Adrenal gland (tissue), 12 donors: Measurements from ENCODE around the gene CCDC3. TPM values are rescaled to one million over a fixed set of nuclear protein-coding genes. Genes with fewer than 3 reads are reported as not detected.

Experiments used
- DNase-seq, 7 donors: peaks; one replicate each; pipeline ENCODE4 v3.0.0-alpha.2; 2019 to 2020
- H3K27ac ChIP-seq, 5 donors: fragments of 200-600 bp; sonication (generic) in 4 of 5; 1 replicate in 3 of 5; 2 replicates in 2 of 5; pipeline versions ENCODE4 v1.5.1 to v1.8.0; 2016 to 2020; ENCODE audit warnings: mild to moderate bottlenecking in 1 of 5
- H3K27me3 ChIP-seq: fragments of 200-600 bp; 2 replicates; pipeline ENCODE4 v1.8.0; 2021
- H3K36me3 ChIP-seq, 2 donors: fragments of 200-600 bp; replicated peaks in 1 of 2; 1 replicate in 1 of 2; 2 replicates in 1 of 2; pipeline versions ENCODE4 v1.5.1 to v1.8.0; 2018 to 2022
- H3K4me1 ChIP-seq, 2 donors: fragments of 200-600 bp; replicated peaks in 1 of 2; 1 replicate in 1 of 2; 2 replicates in 1 of 2; pipeline versions ENCODE4 v1.5.1 to v1.8.0; 2018 to 2021
- H3K4me3 ChIP-seq, 4 donors: fragments of 200-600 bp; sonication (generic) in 3 of 4; one replicate each; pipeline ENCODE4 v1.5.1; 2016 to 2018
- H3K9me3 ChIP-seq, 3 donors: fragments of 200-600 bp; sonication (generic) in 1 of 3; replicated peaks in 1 of 3; 1 replicate in 2 of 3; 2 replicates in 1 of 3; pipeline versions ENCODE4 v1.5.1 to v1.8.0; 2016 to 2021
- POLR2A ChIP-seq, 2 donors: fragments of 450-650 bp; IDR thresholded peaks; one replicate each; pipeline ENCODE4 v1.6.1; 2017; ENCODE audit warnings: antibody characterized with exemption in 2 of 2, mild to moderate bottlenecking in 2 of 2, moderate library complexity in 1 of 2
- WGBS, 4 donors: extraction: QIAGEN DNeasy Blood & Tissue Kit in 2 of 4; methylation state at CpG; one replicate each; pipeline versions ENCODE4 v1.1.5 to v1.1.7; 2013 to 2017; 5-methylcytosine and 5-hydroxymethylcytosine counted together
- intact Hi-C, 2 donors: fragments of 100-400 bp; cut with DNase I; formaldehyde crosslinking; loops; one replicate each; pipeline versions ENCODE4 v1.14.1 to v1.15.0; 2022 to 2023
- polyA plus RNA-seq, 3 donors: library from polyadenylated mRNA; stranded (reverse); fragments of 200-250 nt in 2 of 3; fragments of 350-450 nt in 1 of 3; fragmentation: Illumina TruSeq in 1 of 3; extraction: RNeasy Lipid Tissue Mini Kit (QIAGEN cat#74804) in 1 of 3; gene quantifications; one replicate each; pipeline ENCODE4 v1.2.3, GENCODE V29; 2013 to 2014
- total RNA-seq, 9 donors: library from RNA; depleted of rRNA in 4 of 9; stranded (reverse); fragments of >200 nt in 4 of 9; fragments of 120-200 nt in 1 of 9; fragmentation: NEBNext Ultra II Directional in 1 of 9; extraction: Animal tissue kit (Norgen Biotek cat#: 25700) in 1 of 9; gene quantifications; one replicate each; pipeline versions ENCODE4 v1.1.0 to v1.2.4, GENCODE V29; 2013 to 2023
- TF ChIP-seq, protein P1 (sequence below), 6 experiments: fragments of 450-650 bp in 4 of 6; fragments of 200-600 bp in 2 of 6; sonication (generic) in 1 of 6; IDR thresholded peaks; 1 replicate in 5 of 6; 2 replicates in 1 of 6; pipeline versions ENCODE4 v1.5.1 to v1.8.0; 2016 to 2021; ENCODE audit warnings: antibody characterized with exemption in 6 of 6, mild to moderate bottlenecking in 2 of 6, moderate library complexity in 1 of 6
- donor health status: healthy with polysubstance abuse.
- donor health status: Bipolar disorder and iron deficiency.
- donor health status: DM: yes; HTN: yes; CAD: no.
- donor health status: DM: no; HTN: no; CAD: no.
- donor health status: DM: no; HTN: no; CAD: no.
- donor health status: DM: yes; HTN: yes; CAD: no.

Gene CCDC3
- total and polyA plus RNA-seq, 12 donors = 1.6 to 9.9 (median 5.8) TPM

DNA sequence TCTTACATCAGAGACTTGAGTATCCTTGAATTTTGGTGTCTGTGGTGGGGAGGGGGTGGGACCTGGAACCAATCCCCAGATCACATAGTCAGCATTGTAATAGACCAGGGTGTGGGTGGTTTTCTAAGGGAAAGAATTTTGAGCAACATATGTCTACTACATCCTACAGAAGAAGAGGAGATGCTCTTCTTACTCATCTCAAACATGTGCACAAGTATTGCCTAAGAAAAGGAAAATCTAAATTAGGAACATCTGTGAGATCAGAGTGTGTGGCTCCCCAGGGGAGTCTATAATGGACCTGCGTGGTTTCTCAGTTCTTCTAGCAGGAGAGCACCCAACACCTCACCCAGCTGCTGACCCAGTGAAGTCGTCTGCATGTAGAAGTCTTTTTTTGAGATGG, 148.8 kb downstream of the CCDC3 start:
- no peak for DNase-seq

DNA sequence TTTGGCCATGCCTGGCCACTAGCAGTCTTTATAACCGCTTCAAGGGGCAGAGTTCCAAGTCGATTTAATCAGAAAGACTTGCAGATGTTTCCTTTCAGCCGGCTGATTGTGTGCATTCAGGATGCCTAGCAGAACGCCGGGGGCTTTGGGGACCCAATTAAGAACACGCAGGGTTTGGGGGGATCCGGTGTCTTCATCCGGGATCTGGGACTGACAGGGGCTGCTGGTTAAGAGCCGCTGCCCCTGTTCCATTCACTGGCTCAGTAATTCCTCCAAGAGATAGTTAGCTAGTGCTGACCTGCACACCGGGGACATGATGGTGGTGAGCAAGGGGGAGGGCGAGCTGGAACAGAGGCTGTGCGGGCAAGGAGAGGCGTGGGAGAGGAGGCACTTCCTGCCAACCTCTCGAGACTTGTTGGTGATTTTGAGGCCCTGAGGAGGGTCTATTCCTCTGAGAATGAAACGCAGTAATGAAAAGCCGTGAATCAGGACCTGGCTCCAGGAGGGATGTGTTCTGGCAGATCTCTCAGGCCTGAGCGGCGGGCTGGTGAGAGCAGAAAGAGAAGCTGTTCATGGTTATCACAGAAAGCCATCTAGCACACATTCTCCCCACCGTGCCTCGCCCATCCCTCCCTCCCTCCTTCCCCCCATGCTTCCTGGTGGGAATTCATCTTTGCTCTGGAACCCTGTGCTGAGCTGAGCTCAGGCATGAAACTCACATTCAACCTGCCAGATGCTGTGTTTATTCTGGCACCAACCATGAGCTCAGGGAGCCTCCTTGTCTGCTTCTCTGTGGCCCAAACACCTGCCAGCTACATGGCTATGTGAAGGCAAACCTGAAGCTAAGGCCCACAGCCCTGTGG, 152.0 kb downstream of the CCDC3 start:
- intact Hi-C loops = no loop called here
- no peaks in the 10 kb centered on the region for H3K27me3 ChIP-seq
- no peak overlapping the region for H3K4me3 ChIP-seq
- H3K4me1 ChIP-seq = peaks cover 0 to 12% of the 10 kb centered on the region in 2 donors
- DNase-seq = no peak
- no peaks in the 10 kb centered on the region for H3K36me3 ChIP-seq
- no peak overlapping the region for H3K27ac ChIP-seq
- WGBS, 4 donors = 48 to 56% (median 51%) methylated on average over 13 to 20 of the region's 20 CpGs
- no peaks in the 10 kb centered on the region for H3K9me3 ChIP-seq
- TF ChIP-seq, protein P1, sequence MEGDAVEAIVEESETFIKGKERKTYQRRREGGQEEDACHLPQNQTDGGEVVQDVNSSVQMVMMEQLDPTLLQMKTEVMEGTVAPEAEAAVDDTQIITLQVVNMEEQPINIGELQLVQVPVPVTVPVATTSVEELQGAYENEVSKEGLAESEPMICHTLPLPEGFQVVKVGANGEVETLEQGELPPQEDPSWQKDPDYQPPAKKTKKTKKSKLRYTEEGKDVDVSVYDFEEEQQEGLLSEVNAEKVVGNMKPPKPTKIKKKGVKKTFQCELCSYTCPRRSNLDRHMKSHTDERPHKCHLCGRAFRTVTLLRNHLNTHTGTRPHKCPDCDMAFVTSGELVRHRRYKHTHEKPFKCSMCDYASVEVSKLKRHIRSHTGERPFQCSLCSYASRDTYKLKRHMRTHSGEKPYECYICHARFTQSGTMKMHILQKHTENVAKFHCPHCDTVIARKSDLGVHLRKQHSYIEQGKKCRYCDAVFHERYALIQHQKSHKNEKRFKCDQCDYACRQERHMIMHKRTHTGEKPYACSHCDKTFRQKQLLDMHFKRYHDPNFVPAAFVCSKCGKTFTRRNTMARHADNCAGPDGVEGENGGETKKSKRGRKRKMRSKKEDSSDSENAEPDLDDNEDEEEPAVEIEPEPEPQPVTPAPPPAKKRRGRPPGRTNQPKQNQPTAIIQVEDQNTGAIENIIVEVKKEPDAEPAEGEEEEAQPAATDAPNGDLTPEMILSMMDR (IDR thresholded peaks at IDR 0.05) = no peak
- no peak for TF ChIP-seq POLR2A (IDR thresholded peaks at IDR 0.05)

More for the DNA sequence above, 148.8 kb downstream of the CCDC3 start:
- H3K4me3 ChIP-seq = no peak overlapping the region
- H3K36me3 ChIP-seq = no peaks in the 10 kb centered on the region
- H3K27me3 ChIP-seq = no peaks in the 10 kb centered on the region
- H3K4me1 ChIP-seq = no peaks in the 10 kb centered on the region
- no peaks in the 10 kb centered on the region for H3K9me3 ChIP-seq
- no peak for TF ChIP-seq POLR2A (IDR thresholded peaks at IDR 0.05)
- TF ChIP-seq, protein P1 (IDR thresholded peaks at IDR 0.05) = no peak
- 70 to 75% (median 73%) methylated on average over 2 of the region's 2 CpGs for WGBS, 4 donors
- no peak overlapping the region for H3K27ac ChIP-seq
- intact Hi-C loops = no loop called here

DNA sequence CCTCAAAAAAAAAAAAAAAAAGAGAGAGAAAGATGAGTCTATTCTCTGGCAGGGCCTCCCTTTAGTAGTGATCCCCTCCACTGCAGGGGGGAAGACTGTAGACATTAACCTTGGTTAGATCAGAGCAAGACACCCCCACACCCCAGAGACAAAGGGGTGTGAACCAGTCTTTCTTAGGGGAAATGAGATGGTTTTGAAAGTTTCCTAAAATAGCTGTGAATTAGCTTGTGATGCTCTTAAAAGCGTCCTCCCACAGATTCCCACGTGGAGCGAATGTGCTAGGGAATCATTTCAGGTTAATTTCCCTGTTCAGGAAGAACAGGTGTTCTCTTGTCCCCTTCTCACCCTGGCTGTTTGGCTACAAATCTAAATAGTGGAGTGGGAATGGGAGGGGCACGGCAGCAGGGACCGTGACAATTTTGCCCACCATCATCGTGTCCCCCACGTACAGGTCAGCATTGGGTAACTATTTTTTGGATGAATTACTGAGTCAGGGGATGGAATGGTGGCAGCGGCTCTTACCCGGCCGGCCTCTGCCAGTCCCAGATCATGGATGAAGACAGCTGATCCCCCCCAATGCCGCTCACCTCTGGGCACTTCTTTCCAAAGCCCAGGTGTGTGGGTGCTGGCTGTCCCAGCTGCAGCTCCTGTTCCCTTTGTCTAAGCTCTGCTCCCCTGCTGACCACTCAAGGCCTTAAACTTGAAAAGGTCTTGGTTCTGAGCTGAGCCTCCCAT, 152.9 kb downstream of the CCDC3 start:
- no peaks in the 10 kb centered on the region for H3K9me3 ChIP-seq
- H3K36me3 ChIP-seq = no peaks in the 10 kb centered on the region
- TF ChIP-seq, protein P1 (IDR thresholded peaks at IDR 0.05) = no peak
- TF ChIP-seq POLR2A (IDR thresholded peaks at IDR 0.05) = no peak
- H3K27me3 ChIP-seq = no peaks in the 10 kb centered on the region
- WGBS, 4 donors = 82 to 87% (median 85%) methylated on average over 11 of the region's 11 CpGs
- DNase-seq = no peak
- no peak overlapping the region for H3K27ac ChIP-seq
- intact Hi-C loops = no loop called here
- H3K4me1 ChIP-seq = peaks cover 0 to 15% of the 10 kb centered on the region in 2 donors
- no peak overlapping the region for H3K4me3 ChIP-seq

DNA sequence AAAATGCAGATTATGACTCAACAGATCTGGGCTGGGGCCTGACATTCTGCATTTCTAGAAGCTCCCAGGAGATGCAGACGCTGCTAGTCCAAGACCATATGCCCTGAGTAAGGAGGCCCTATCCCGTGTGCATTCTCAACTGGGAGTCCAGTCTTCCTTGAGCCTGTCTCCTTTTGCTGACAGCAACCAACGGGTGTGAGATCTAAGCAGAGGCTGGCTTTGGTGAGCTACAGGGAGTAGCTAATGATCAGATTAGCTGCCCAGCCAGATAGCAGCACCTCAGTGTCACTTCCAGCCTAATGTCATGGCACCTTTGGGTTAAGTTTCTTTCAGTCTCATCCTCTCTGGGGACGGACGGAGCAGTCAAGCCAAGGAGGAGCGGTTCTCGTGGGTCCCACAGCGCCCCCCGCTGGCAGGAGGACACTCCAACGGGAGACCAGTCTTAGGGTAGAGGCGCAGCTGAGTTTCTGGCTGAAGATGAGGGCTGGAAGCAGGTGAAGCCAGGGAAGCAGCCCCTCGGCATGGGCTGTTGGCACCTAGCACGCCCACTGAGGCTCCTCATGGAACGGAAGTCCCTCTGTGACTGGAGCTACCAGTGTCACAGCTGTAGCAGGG, 154.0 kb downstream of the CCDC3 start:
- TF ChIP-seq POLR2A (IDR thresholded peaks at IDR 0.05) = no peak
- TF ChIP-seq, protein P1 (IDR thresholded peaks at IDR 0.05) = peak in 1 of 6 experiments; percentile 10
- DNase-seq = peak in 1 of 7 donors; percentile 24
- Histone ChIP-seq H3K36me3 (no peaks in the 10 kb centered on the region), H3K27me3 (no peaks in the 10 kb centered on the region), H3K4me1 (peaks cover 0 to 15% of the 10 kb centered on the region in 2 donors), H3K4me3 (no peak overlapping the region), H3K9me3 (no peaks in the 10 kb centered on the region), H3K27ac (no peak overlapping the region)
- 48 to 100% (median 62%) methylated on average over 2 to 14 of the region's 14 CpGs for WGBS, 4 donors
- intact Hi-C loops = no loop called here
